CD14-positive monocyte (primary cell): ENCODE results near the gene KDF1. TPM values are rescaled to one million over a fixed set of nuclear protein-coding genes. Genes with fewer than 3 reads are reported as not detected.

ENCODE experiments used
- DNase-seq, 3 donors: peaks; one replicate each; pipeline ENCODE4 v3.0.0-alpha.2; 2011 to 2022
- H2AFZ ChIP-seq: 2 replicates; pipeline ENCODE4 v1.6.0; 2012; ENCODE audit warnings: mild to moderate bottlenecking, low read depth, low read length, inconsistent platforms; ENCODE audit not compliant: insufficient read depth, poor library complexity, severe bottlenecking
- H3K27ac ChIP-seq, 2 donors: 1 replicate in 1 of 2; 2 replicates in 1 of 2; pipeline ENCODE4 v1.5.1; 2012 to 2013; ENCODE audit warnings: low read length in 2 of 2, control low read depth in 1 of 2, inconsistent platforms in 1 of 2, low read depth in 1 of 2, mild to moderate bottlenecking in 1 of 2
- H3K27me3 ChIP-seq, 2 donors: one replicate each; pipeline versions ENCODE4 v1.6.0 to v1.6.1; 2011 to 2013; ENCODE audit warnings: low read length in 2 of 2; ENCODE audit not compliant: control insufficient read depth in 2 of 2, insufficient read depth in 2 of 2
- H3K36me3 ChIP-seq, 2 donors: replicated peaks in 1 of 2; 1 replicate in 1 of 2; 2 replicates in 1 of 2; pipeline versions ENCODE4 v1.5.1 to v1.6.1; 2012 to 2013; ENCODE audit warnings: low read length in 2 of 2, control low read depth in 1 of 2, inconsistent platforms in 1 of 2, mild to moderate bottlenecking in 1 of 2; ENCODE audit not compliant: insufficient read depth in 2 of 2, control insufficient read depth in 1 of 2
- H3K4me1 ChIP-seq, 2 donors: 1 replicate in 1 of 2; 2 replicates in 1 of 2; pipeline versions ENCODE4 v1.5.1 to v1.6.1; 2012 to 2013; ENCODE audit warnings: low read length in 2 of 2, control low read depth in 1 of 2, inconsistent platforms in 1 of 2, mild to moderate bottlenecking in 1 of 2, moderate library complexity in 1 of 2; ENCODE audit not compliant: insufficient read depth in 2 of 2, control insufficient read depth in 1 of 2
- H3K4me2 ChIP-seq: replicated peaks from 2 replicates; pipeline ENCODE3; 2012; ENCODE audit warnings: low read length, moderate library complexity, mild to moderate bottlenecking; ENCODE audit not compliant: poor library complexity, severe bottlenecking; ENCODE audit errors: extremely low read depth
- H3K4me3 ChIP-seq, 3 experiments: fragments of 200-600 bp in 1 of 3; sonication (generic) in 1 of 3; replicated peaks in 1 of 3; 1 replicate in 2 of 3; 2 replicates in 1 of 3; pipeline ENCODE4 v1.5.1; 2011 to 2013; ENCODE audit warnings: low read length in 3 of 3, mild to moderate bottlenecking in 3 of 3, control low read depth in 2 of 3, low read depth in 2 of 3, inconsistent platforms in 1 of 3, moderate library complexity in 1 of 3
- H3K79me2 ChIP-seq: 2 replicates; pipeline ENCODE4 v1.6.0; 2012; ENCODE audit warnings: mild to moderate bottlenecking, control low read depth, inconsistent platforms, low read length, moderate library complexity; ENCODE audit not compliant: insufficient read depth
- H3K9ac ChIP-seq: 2 replicates; pipeline ENCODE4 v1.6.0; 2017; ENCODE audit warnings: low read length, mild to moderate bottlenecking; ENCODE audit not compliant: insufficient read depth, poor library complexity, severe bottlenecking
- H3K9me3 ChIP-seq, 2 donors: replicated peaks in 1 of 2; 1 replicate in 1 of 2; 2 replicates in 1 of 2; pipeline versions ENCODE4 v1.5.1 to v1.6.1; 2012 to 2013; ENCODE audit warnings: low read length in 2 of 2, control low read depth in 1 of 2; ENCODE audit not compliant: control insufficient read depth in 1 of 2, insufficient read depth in 1 of 2
- H4K20me1 ChIP-seq: 2 replicates; pipeline ENCODE4 v1.6.0; 2012; ENCODE audit warnings: mild to moderate bottlenecking, low read length, control low read depth, moderate library complexity; ENCODE audit not compliant: insufficient read depth
- H3K27ac Mint-ChIP-seq, 7 donors: one replicate each; pipeline ENCODE4 v1.8.0; 2020; ENCODE audit warnings: mild to moderate bottlenecking in 7 of 7, mixed read lengths in 7 of 7, moderate library complexity in 6 of 7, inconsistent platforms in 2 of 7
- H3K27me3 Mint-ChIP-seq, 3 donors: one replicate each; pipeline ENCODE4 v1.8.0; 2021 to 2022; ENCODE audit warnings: low read depth in 3 of 3, mild to moderate bottlenecking in 3 of 3, mixed read lengths in 3 of 3, moderate library complexity in 3 of 3, inconsistent platforms in 1 of 3
- H3K36me3 Mint-ChIP-seq, 2 donors: one replicate each; pipeline ENCODE4 v1.8.0; 2020; ENCODE audit warnings: mixed read lengths in 2 of 2, inconsistent platforms in 1 of 2, mild to moderate bottlenecking in 1 of 2
- H3K4me1 Mint-ChIP-seq: one replicate; pipeline ENCODE4 v1.8.0; 2020; ENCODE audit warnings: mild to moderate bottlenecking, mixed read lengths
- H3K4me3 Mint-ChIP-seq, 2 donors: one replicate each; pipeline ENCODE4 v1.8.0; 2020; ENCODE audit warnings: mild to moderate bottlenecking in 2 of 2, mixed read lengths in 2 of 2, moderate library complexity in 1 of 2
- H3K9me3 Mint-ChIP-seq, 7 donors: one replicate each; pipeline ENCODE4 v1.8.0; 2020 to 2022; ENCODE audit warnings: mixed read lengths in 7 of 7, mild to moderate bottlenecking in 6 of 7, moderate library complexity in 6 of 7, inconsistent platforms in 2 of 7
- CTCF ChIP-seq: fragments of 200-600 bp; IDR thresholded peaks from one replicate; pipeline ENCODE4 v1.8.0; 2022; ENCODE audit warnings: antibody characterized with exemption, mild to moderate bottlenecking
- WGBS: methylation state at CpG from one replicate; pipeline ENCODE4 v1.1.5; 2013; ENCODE audit warnings: missing lambda C conversion rate; ENCODE audit not compliant: insufficient coverage; 5-methylcytosine and 5-hydroxymethylcytosine counted together
- intact Hi-C, 2 donors: fragments of 100-400 bp; cut with micrococcal nuclease; formaldehyde crosslinking; loops; one replicate each; pipeline versions ENCODE4 v1.15.0 to v1.15.1; 2023
- polyA plus RNA-seq, 3 donors: library from polyadenylated mRNA; depleted of rRNA in 1 of 3; unstranded in 2 of 3; stranded (reverse) in 1 of 3; fragments of 300-500 nt in 2 of 3; fragments of >200 nt in 1 of 3; fragmentation: Illumina TruSeq in 2 of 3; gene quantifications; 1 replicate in 2 of 3; 2 replicates in 1 of 3; pipeline ENCODE4 v1.2.3, GENCODE V29; 2012 to 2021

KDF1 gene
- polyA plus RNA-seq, 3 donors: not detected

- WGBS: 39% methylated on average over 3 of the region's 5 CpGs
- Histone ChIP-seq H3K27me3 (peaks cover 4% of the 10 kb centered on the region in 2 donors), H3K27ac (no peak overlapping the region), H3K79me2 (no peaks in the 10 kb centered on the region), H4K20me1 (no peaks in the 10 kb centered on the region), H3K4me1 (no peaks in the 10 kb centered on the region), H3K36me3 (no peaks in the 10 kb centered on the region), H2AFZ (no peak overlapping the region), H3K4me2 (no peak overlapping the region), H3K4me3 (no peak overlapping the region), H3K9ac (no peak overlapping the region), H3K9me3 (no peaks in the 10 kb centered on the region)
- no peak for DNase-seq
- H3K4me1 Mint-ChIP-seq: peaks cover 2% of the 10 kb centered on the region
- H3K36me3 Mint-ChIP-seq: no peaks in the 10 kb centered on the region
- TF ChIP-seq CTCF: no peak
- no peaks in the 10 kb centered on the region for H3K9me3 Mint-ChIP-seq
- no peak overlapping the region for H3K27ac Mint-ChIP-seq
- intact Hi-C loops: no loop called here
- peaks cover 10 to 22% (median 19%) of the 10 kb centered on the region in 3 donors for H3K27me3 Mint-ChIP-seq
- H3K4me3 Mint-ChIP-seq: no peak overlapping the region
Observed at GRCh38 chr1:26983863-26984262, 23.6 kb upstream of the KDF1 start.

GRCh38 chr1:26981146-26981846 lies 21.0 kb upstream of the KDF1 start:
- Histone ChIP-seq H3K4me3 (no peak overlapping the region), H3K4me1 (no peaks in the 10 kb centered on the region), H2AFZ (no peak overlapping the region), H3K36me3 (no peaks in the 10 kb centered on the region), H3K27ac (no peak overlapping the region), H3K27me3 (peaks cover 4% of the 10 kb centered on the region in 2 donors), H4K20me1 (no peaks in the 10 kb centered on the region), H3K9ac (no peak overlapping the region), H3K9me3 (no peaks in the 10 kb centered on the region), H3K79me2 (no peaks in the 10 kb centered on the region), H3K4me2 (no peak overlapping the region)
- intact Hi-C loops: no loop called here
- Mint-ChIP-seq H3K27ac (peak overlapping the region in 1 of 7 donors; percentile 46), H3K36me3 (no peaks in the 10 kb centered on the region), H3K9me3 (peaks cover 0 to 1% (median 0%) of the 10 kb centered on the region in 7 donors), H3K27me3 (peaks cover 10 to 19% (median 16%) of the 10 kb centered on the region in 3 donors), H3K4me1 (peaks cover 2% of the 10 kb centered on the region), H3K4me3 (no peak overlapping the region)
- WGBS: 92% methylated on average over 3 of the region's 3 CpGs
- no peak for TF ChIP-seq CTCF
- DNase-seq: no peak
